Measurements from ENCODE around the gene TBXA2R.
A peak's percentile ranks its signal among the peaks of the same experiment; 100 is the strongest.

The TBXA2R gene

DNA sequence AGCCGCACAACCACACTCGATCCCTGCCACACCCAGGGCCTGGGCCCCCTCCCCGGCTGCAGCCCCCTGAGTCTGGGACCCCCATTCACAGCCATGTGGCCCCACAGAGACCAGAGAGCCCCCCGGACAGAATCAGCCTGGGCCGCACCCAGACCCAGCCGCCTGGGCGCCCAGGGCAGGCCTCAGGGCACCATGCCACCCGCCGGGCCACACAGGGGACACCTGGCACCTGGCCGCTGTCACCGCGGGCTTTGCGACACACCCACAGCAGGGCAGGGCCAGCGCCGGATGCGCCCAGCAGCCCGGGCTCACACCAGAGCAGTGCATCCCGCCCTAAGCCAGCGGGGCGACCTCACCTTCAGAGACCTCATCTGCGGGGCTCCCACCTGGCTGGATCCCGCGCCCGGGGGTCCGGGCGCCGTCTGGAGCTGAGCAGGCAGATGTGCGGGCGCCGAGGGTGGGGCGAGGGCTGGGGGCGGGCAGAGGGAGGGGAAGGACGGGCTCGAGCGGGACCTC, 443 bp downstream of the TBXA2R start:
- Histone ChIP-seq H4K12ac (ENCODE audit: low read depth, low read length) (no peak overlapping the region), H2BK5ac (ENCODE audit: low read depth, low read length, poor library complexity) (no peak overlapping the region), H2BK120ac (ENCODE audit: insufficient read depth, low read length, poor library complexity) (no peak overlapping the region), H2AK5ac (ENCODE audit: low read length) (no peak overlapping the region), H3K4me3 (ENCODE audit: low read depth, low read length) (no peak overlapping the region), H4K91ac (ENCODE audit: low read depth, low read length) (no peak overlapping the region), H3K9ac (ENCODE audit: low read length) (no peak overlapping the region), H2AFZ (ENCODE audit: insufficient read depth, low read length, poor library complexity) (no peak overlapping the region), H3K27me3 (ENCODE audit: insufficient read depth, low read length) (no peaks in the 10 kb centered on the region), H3K4me1 (ENCODE audit: control insufficient read depth in 1 of 2, insufficient read depth in 2 of 2, low read length in 2 of 2) (peaks cover 13 to 14% of the 10 kb centered on the region in 2 experiments), H3K4me2 (ENCODE audit: low read length) (no peak overlapping the region), H3K27ac (ENCODE audit: low read depth, low read length) (no peak overlapping the region), H3K36me3 (ENCODE audit: control insufficient read depth in 1 of 2, insufficient read depth in 2 of 2, low read length in 2 of 2) (peaks cover 11% of the 10 kb centered on the region in 2 experiments), H3K23ac (ENCODE audit: low read length) (no peak overlapping the region), H3K18ac (ENCODE audit: low read length) (no peak overlapping the region), H3K79me1 (ENCODE audit: low read length) (peaks cover 2% of the 10 kb centered on the region), H3K9me3 (ENCODE audit: insufficient read depth, low read depth, low read length) (peaks cover 8% of the 10 kb centered on the region), H2BK12ac (ENCODE audit: low read length) (no peak overlapping the region), H3K79me2 (ENCODE audit: control insufficient read depth, insufficient read depth, low read length, poor library complexity) (no peaks in the 10 kb centered on the region), H3K4ac (ENCODE audit: low read depth, low read length) (no peak overlapping the region), H3K14ac (ENCODE audit: low read length) (no peak overlapping the region), H4K8ac (ENCODE audit: low read depth, low read length) (no peak overlapping the region)
- WGBS (ENCODE audit: extremely low coverage, insufficient coverage, insufficient read length): no CpG with 5 or more reads among the region's 35 CpGs
- DNase-seq: peak in 1 of 2 donors; percentile 23

DNA sequence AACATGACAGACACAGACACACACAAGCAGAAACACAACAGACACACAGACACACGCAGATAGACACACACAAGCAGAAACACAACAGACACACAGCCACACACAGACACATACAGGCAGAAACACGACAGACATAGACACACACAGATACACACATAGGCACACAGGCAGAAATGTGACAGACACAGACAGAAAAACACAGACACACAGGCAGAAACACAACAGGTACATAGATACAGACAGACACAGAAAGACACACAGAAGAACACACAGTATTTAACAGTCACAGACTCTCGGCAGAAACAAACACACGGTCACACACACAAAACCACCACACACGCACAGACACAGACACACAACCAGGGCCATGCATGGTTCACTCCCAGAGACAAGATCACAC, 905 bp downstream of the TBXA2R start:
- no CpG with 5 or more reads among the region's 5 CpGs for WGBS (ENCODE audit: extremely low coverage, insufficient coverage, insufficient read length)

DNA sequence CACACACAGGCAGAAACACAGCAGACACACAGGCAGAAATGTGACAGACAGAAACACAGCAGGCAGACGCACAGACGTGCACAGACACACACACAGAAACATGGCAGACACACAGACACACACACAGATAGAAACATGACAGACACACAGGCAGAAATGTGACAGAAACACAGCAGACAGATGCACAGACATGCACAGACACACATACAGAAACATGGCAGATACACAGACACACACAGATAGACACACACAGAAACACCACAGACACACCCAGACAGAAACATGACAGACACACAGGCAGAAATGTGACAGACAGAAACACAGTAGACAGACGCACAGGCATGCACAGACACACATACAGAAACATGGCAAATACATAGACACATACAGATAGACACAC, 1.3 kb downstream of the TBXA2R start:
- no peak overlapping the region for H2AK5ac ChIP-seq (ENCODE audit: low read length)
- H4K91ac ChIP-seq (ENCODE audit: low read depth, low read length): no peak overlapping the region
- H4K8ac ChIP-seq (ENCODE audit: low read depth, low read length): no peak overlapping the region
- H3K14ac ChIP-seq (ENCODE audit: low read length): no peak overlapping the region
- no peak overlapping the region for H2BK5ac ChIP-seq (ENCODE audit: low read depth, low read length, poor library complexity)
- H3K9ac ChIP-seq (ENCODE audit: low read length): no peak overlapping the region
- no peak overlapping the region for H3K4me2 ChIP-seq (ENCODE audit: low read length)
- no peak overlapping the region for H3K18ac ChIP-seq (ENCODE audit: low read length)
- no CpG with 5 or more reads among the region's 3 CpGs for WGBS (ENCODE audit: extremely low coverage, insufficient coverage, insufficient read length)
- no peak for DNase-seq
- no peak overlapping the region for H2BK120ac ChIP-seq (ENCODE audit: insufficient read depth, low read length, poor library complexity)
- H3K23ac ChIP-seq (ENCODE audit: low read length): no peak overlapping the region
- H3K4me1 ChIP-seq (ENCODE audit: control insufficient read depth in 1 of 2, insufficient read depth in 2 of 2, low read length in 2 of 2): peaks cover 13 to 14% of the 10 kb centered on the region in 2 experiments
- no peak overlapping the region for H2BK12ac ChIP-seq (ENCODE audit: low read length)
- no peak overlapping the region for H4K12ac ChIP-seq (ENCODE audit: low read depth, low read length)
- no peak overlapping the region for H2AFZ ChIP-seq (ENCODE audit: insufficient read depth, low read length, poor library complexity)
- no peak overlapping the region for H3K27ac ChIP-seq (ENCODE audit: low read depth, low read length)
- H3K9me3 ChIP-seq (ENCODE audit: insufficient read depth, low read depth, low read length): peaks cover 8% of the 10 kb centered on the region
- H3K4me3 ChIP-seq (ENCODE audit: low read depth, low read length): peak overlapping the region; percentile 42
- H3K27me3 ChIP-seq (ENCODE audit: insufficient read depth, low read length): no peaks in the 10 kb centered on the region
- no peak overlapping the region for H3K4ac ChIP-seq (ENCODE audit: low read depth, low read length)
- no peaks in the 10 kb centered on the region for H3K79me2 ChIP-seq (ENCODE audit: control insufficient read depth, insufficient read depth, low read length, poor library complexity)
- H3K36me3 ChIP-seq (ENCODE audit: control insufficient read depth in 1 of 2, insufficient read depth in 2 of 2, low read length in 2 of 2): peaks cover 3 to 4% of the 10 kb centered on the region in 2 experiments
- peaks cover 2% of the 10 kb centered on the region for H3K79me1 ChIP-seq (ENCODE audit: low read length)

More for the DNA sequence above, 905 bp downstream of the TBXA2R start:
- Histone ChIP-seq H4K91ac (ENCODE audit: low read depth, low read length) (no peak overlapping the region), H3K27ac (ENCODE audit: low read depth, low read length) (no peak overlapping the region), H4K8ac (ENCODE audit: low read depth, low read length) (no peak overlapping the region), H3K9me3 (ENCODE audit: insufficient read depth, low read depth, low read length) (peaks cover 8% of the 10 kb centered on the region), H2AFZ (ENCODE audit: insufficient read depth, low read length, poor library complexity) (no peak overlapping the region), H3K36me3 (ENCODE audit: control insufficient read depth in 1 of 2, insufficient read depth in 2 of 2, low read length in 2 of 2) (peaks cover 6 to 7% of the 10 kb centered on the region in 2 experiments), H3K4me2 (ENCODE audit: low read length) (no peak overlapping the region), H3K4ac (ENCODE audit: low read depth, low read length) (no peak overlapping the region), H3K4me1 (ENCODE audit: control insufficient read depth in 1 of 2, insufficient read depth in 2 of 2, low read length in 2 of 2) (peaks cover 13 to 14% of the 10 kb centered on the region in 2 experiments), H3K9ac (ENCODE audit: low read length) (no peak overlapping the region), H2BK12ac (ENCODE audit: low read length) (no peak overlapping the region), H3K79me1 (ENCODE audit: low read length) (peaks cover 2% of the 10 kb centered on the region), H2BK5ac (ENCODE audit: low read depth, low read length, poor library complexity) (no peak overlapping the region), H2BK120ac (ENCODE audit: insufficient read depth, low read length, poor library complexity) (no peak overlapping the region), H3K27me3 (ENCODE audit: insufficient read depth, low read length) (no peaks in the 10 kb centered on the region), H4K12ac (ENCODE audit: low read depth, low read length) (no peak overlapping the region), H3K23ac (ENCODE audit: low read length) (no peak overlapping the region), H3K79me2 (ENCODE audit: control insufficient read depth, insufficient read depth, low read length, poor library complexity) (no peaks in the 10 kb centered on the region), H3K14ac (ENCODE audit: low read length) (no peak overlapping the region), H2AK5ac (ENCODE audit: low read length) (no peak overlapping the region), H3K18ac (ENCODE audit: low read length) (no peak overlapping the region), H3K4me3 (ENCODE audit: low read depth, low read length) (peak overlapping the region; percentile 47)
- DNase-seq: no peak

DNA sequence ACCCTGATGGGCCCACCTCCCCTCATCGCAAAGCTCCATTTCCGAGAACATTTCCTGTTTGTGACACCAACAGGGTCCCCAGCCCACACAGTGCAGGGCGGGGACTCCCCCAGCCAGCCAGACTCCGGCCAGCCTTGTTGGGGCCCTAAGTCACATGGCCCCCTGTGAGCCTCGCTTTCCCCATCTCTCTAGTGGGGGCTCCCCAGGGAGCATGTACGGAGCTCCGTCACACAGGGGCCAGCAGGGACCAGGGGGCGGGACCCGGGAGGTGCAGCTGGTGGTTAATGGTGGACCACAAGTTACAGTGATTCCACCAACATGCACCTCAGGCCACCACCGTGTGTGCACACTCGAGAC, 1.7 kb downstream of the TBXA2R start:
- H3K79me1 ChIP-seq (ENCODE audit: low read length): peaks cover 2% of the 10 kb centered on the region
- no peak overlapping the region for H2BK5ac ChIP-seq (ENCODE audit: low read depth, low read length, poor library complexity)
- no peak overlapping the region for H2BK12ac ChIP-seq (ENCODE audit: low read length)
- peaks cover 7% of the 10 kb centered on the region for H3K9me3 ChIP-seq (ENCODE audit: insufficient read depth, low read depth, low read length)
- no peak overlapping the region for H3K4ac ChIP-seq (ENCODE audit: low read depth, low read length)
- no peaks in the 10 kb centered on the region for H3K79me2 ChIP-seq (ENCODE audit: control insufficient read depth, insufficient read depth, low read length, poor library complexity)
- no peak overlapping the region for H4K12ac ChIP-seq (ENCODE audit: low read depth, low read length)
- H3K27me3 ChIP-seq (ENCODE audit: insufficient read depth, low read length): no peaks in the 10 kb centered on the region
- H2BK120ac ChIP-seq (ENCODE audit: insufficient read depth, low read length, poor library complexity): no peak overlapping the region
- H3K4me3 ChIP-seq (ENCODE audit: low read depth, low read length): peak overlapping the region; percentile 42
- no CpG with 5 or more reads among the region's 11 CpGs for WGBS (ENCODE audit: extremely low coverage, insufficient coverage, insufficient read length)
- no peak overlapping the region for H2AFZ ChIP-seq (ENCODE audit: insufficient read depth, low read length, poor library complexity)
- H3K18ac ChIP-seq (ENCODE audit: low read length): no peak overlapping the region
- H4K91ac ChIP-seq (ENCODE audit: low read depth, low read length): no peak overlapping the region
- no peak overlapping the region for H2AK5ac ChIP-seq (ENCODE audit: low read length)
- H3K27ac ChIP-seq (ENCODE audit: low read depth, low read length): no peak overlapping the region
- no peak overlapping the region for H3K9ac ChIP-seq (ENCODE audit: low read length)
- H3K14ac ChIP-seq (ENCODE audit: low read length): no peak overlapping the region
- no peak overlapping the region for H4K8ac ChIP-seq (ENCODE audit: low read depth, low read length)
- H3K36me3 ChIP-seq (ENCODE audit: control insufficient read depth in 1 of 2, insufficient read depth in 2 of 2, low read length in 2 of 2): no peaks in the 10 kb centered on the region
- H3K4me2 ChIP-seq (ENCODE audit: low read length): no peak overlapping the region
- no peak overlapping the region for H3K23ac ChIP-seq (ENCODE audit: low read length)
- no peak for DNase-seq
- H3K4me1 ChIP-seq (ENCODE audit: control insufficient read depth in 1 of 2, insufficient read depth in 2 of 2, low read length in 2 of 2): peaks cover 13 to 14% of the 10 kb centered on the region in 2 experiments
